ENCODE results near the gene KATNBL1.
A peak's percentile ranks its signal among the peaks of the same experiment; 100 is the strongest.

KATNBL1 gene

GRCh38 chr15:34101366-34102174, 108.3 kb downstream of the KATNBL1 start, which contains the start of the genes EMC7 and PGBD4:
Gene EMC7 (minus strand): TSS chr15:34101862. CDS start chr15:34101839, 23 bp downstream.
Gene PGBD4 (plus strand): TSS chr15:34102083. CDS start chr15:34102532, 449 bp downstream.
- Histone ChIP-seq H3K27me3 (ENCODE audit: insufficient read depth, insufficient read length) (no peaks in the 10 kb centered on the region), H3K9me3 (ENCODE audit: insufficient read depth, low read length) (0 out of 2 replicates have a peak, but pooled peaks cover 5% of the 10 kb centered on the region), H3K4me3 (ENCODE audit: insufficient read length, low read depth) (peak within 1 kb of the TSS; percentile 95), H3K36me3 (ENCODE audit: insufficient read depth, insufficient read length, low read length) (peaks cover 4% of the 10 kb centered on the region), H3K4me1 (ENCODE audit: insufficient read depth, insufficient read length) (no peaks in the 10 kb centered on the region), H3K9ac (ENCODE audit: insufficient read length, low read depth) (peak within 1 kb of the TSS; percentile 93)
- no peak for TF ChIP-seq ZNF274 (IDR thresholded peaks at IDR 0.05; ENCODE audit: low read depth, low read length)
- TF ChIP-seq YY1 (IDR thresholded peaks at IDR 0.05; ENCODE audit: insufficient read depth, insufficient read length): peak; percentile 89
- peak; percentile 84 for DNase-seq (ENCODE audit: low read depth, low spot score)

DNA sequence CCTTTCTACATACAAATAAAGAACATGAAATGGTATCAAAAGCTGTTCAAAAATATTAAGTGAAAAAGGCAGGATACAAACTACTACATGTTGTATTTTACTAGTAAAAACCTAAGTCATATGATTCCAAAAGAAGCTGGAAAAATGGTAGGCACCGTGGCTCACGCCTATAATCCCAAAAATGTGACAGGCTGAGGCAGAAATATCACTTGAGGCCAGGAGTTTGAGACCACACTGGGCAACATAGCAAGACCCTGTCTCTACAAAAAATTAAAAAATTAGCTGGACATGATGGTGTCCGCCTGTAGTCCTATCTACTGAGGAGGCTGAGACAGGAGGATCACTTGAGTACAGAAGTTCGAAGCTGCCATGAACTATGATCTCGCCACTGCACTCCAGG, 110.0 kb downstream of the KATNBL1 start:
- Histone ChIP-seq H3K9me3 (ENCODE audit: insufficient read depth, low read length) (0 out of 2 replicates have a peak, but pooled peaks cover 5% of the 10 kb centered on the region), H3K4me1 (ENCODE audit: insufficient read depth, insufficient read length) (no peaks in the 10 kb centered on the region), H3K36me3 (ENCODE audit: insufficient read depth, insufficient read length, low read length) (peaks cover 16% of the 10 kb centered on the region), H3K4me3 (ENCODE audit: insufficient read length, low read depth) (no peak overlapping the region), H3K27me3 (ENCODE audit: insufficient read depth, insufficient read length) (no peaks in the 10 kb centered on the region), H3K9ac (ENCODE audit: insufficient read length, low read depth) (no peak overlapping the region)
- TF ChIP-seq SUZ12 (IDR thresholded peaks at IDR 0.05; ENCODE audit: extremely low read depth, insufficient read depth, insufficient read length) (no peak), ZNF274 (IDR thresholded peaks at IDR 0.05; ENCODE audit: low read depth, low read length) (no peak), YY1 (IDR thresholded peaks at IDR 0.05; ENCODE audit: insufficient read depth, insufficient read length) (no peak)
- no peak for DNase-seq (ENCODE audit: low read depth, low spot score)
